ENCODE measurements around the gene ASPSCR1. TPM values are rescaled to one million over a fixed set of nuclear protein-coding genes. Genes with fewer than 3 reads are reported as not detected.

ASPSCR1 gene
- total and polyA plus RNA-seq, 9 of the 15 experiments (the other 6 are each of a cell fraction or from before 2014, with no cell fraction given) = 0.90 to 36.9 (median 11.6) TPM

DNA sequence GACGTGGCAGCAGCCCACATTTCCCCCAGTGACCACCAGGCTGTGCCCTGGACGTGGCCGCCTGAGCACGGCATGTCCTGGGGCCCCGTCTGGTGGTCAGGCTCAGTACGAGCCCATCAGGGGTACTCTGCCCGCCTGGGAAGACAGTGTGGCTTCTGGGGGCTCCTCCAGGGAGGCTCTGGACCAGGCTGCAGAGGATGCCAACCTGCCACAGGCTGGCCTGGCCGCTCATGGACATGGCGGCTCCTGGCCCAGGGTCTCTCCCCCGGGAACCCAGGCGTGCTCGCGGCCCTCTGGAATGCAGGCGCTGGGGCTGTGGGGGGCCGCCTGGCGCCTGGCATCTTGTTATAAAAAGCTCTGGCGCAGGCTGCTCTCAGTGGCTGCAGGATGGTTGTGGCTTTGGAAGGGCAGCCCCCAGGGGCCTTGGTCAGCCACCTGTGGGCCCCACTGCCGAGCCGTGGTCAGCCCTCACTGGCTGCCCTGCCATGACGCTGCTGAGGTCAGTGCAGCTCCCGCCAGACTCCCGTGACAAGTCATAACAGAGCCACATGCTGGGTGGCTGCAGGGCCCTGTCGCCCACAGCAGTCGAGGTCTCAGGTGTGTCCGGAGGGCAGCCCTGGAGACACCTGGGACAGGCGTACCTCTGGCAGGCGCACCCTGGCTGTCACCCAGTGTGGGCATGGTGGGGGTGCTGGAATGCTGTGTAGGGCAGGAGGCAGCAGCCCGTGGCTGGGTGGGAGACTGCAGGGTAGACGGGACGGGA lies 30.2 kb downstream of the ASPSCR1 start:
- H3K9me3 ChIP-seq (replicated peaks; ENCODE audit: control insufficient read depth, insufficient read depth, low read depth, low read length) = no peaks in the 10 kb centered on the region
- ChIA-PET CTCF (ENCODE audit: low intra/inter-chr PET ratio) (no interaction called here), POLR2A (no interaction called here)
- H4K20me1 ChIP-seq (replicated peaks; ENCODE audit: control insufficient read depth, insufficient read depth, low read length) = 0 out of 2 replicates have a peak, but pooled peaks cover 4% of the 10 kb centered on the region
- peak overlapping the region in 1 of 2 experiments; percentile 45; a peak in 1 of 4 replicates for H3K9ac ChIP-seq (ENCODE audit: insufficient read depth in 1 of 2, low read depth in 2 of 2, low read length in 2 of 2)
- no peak for DNase-seq (ENCODE audit: extremely low read depth in 1 of 4, low spot score in 3 of 4)
- H3K9me1 ChIP-seq (ENCODE audit: control insufficient read depth, insufficient read depth, low read length) = peaks cover 3% of the 10 kb centered on the region
- H2AFZ ChIP-seq (ENCODE audit: low read depth, low read length) = no peak overlapping the region
- in situ Hi-C loops (cut with MboI) = no loop called here
- intact Hi-C loops (cut with micrococcal nuclease) = no loop called here
- no peaks in the 10 kb centered on the region for H3K27me3 ChIP-seq (ENCODE audit: control insufficient read depth in 2 of 2, insufficient read depth in 2 of 2, low read length in 2 of 2)
- no peak for ATAC-seq
- H3K79me2 ChIP-seq (ENCODE audit: control insufficient read depth, insufficient read depth, low read length) = no peaks in the 10 kb centered on the region
- peak in 1 of 3 experiments; percentile 66; a peak in 2 of 6 replicates for TF ChIP-seq CTCF (IDR thresholded peaks at IDR 0.05 in 2 of 3, conservative IDR thresholded peaks at IDR 0.05 in 1 of 3; ENCODE audit: insufficient read depth in 2 of 3, low read depth in 1 of 3, low read length in 3 of 3)
- TF ChIP-seq ELF4 (CRISPR knock-in tag; IDR thresholded peaks at IDR 0.05) = no peak
- no peak for TF ChIP-seq RBM22 (IDR thresholded peaks at IDR 0.05; ENCODE audit: low read depth, low read length, poor library complexity, severe bottlenecking)
- no peak overlapping the region for H3K4me3 ChIP-seq
- no peak for FAIRE-seq
- BruUV-seq (replicated peaks) = no TSS peak
- no peaks in the 10 kb centered on the region; the same call in 2 of the 3 replicates for H3K36me3 ChIP-seq (ENCODE audit: control insufficient read depth, insufficient read depth, low read length)
- H3K4me1 ChIP-seq (replicated peaks in 1 of 2; ENCODE audit: control insufficient read depth in 2 of 2, insufficient read depth in 2 of 2, low read length in 2 of 2) = peaks cover 0 to 79% of the 10 kb centered on the region in 2 experiments; a peak in 1 of 5 replicates
- 82% methylated on average over 26 of the region's 30 CpGs for WGBS (ENCODE audit: insufficient coverage, low coverage, missing lambda C conversion rate)
- no peak overlapping the region for H3K27ac ChIP-seq (ENCODE audit: extremely low read depth, low read depth, low read length)
- H3K4me2 ChIP-seq (ENCODE audit: insufficient read depth, low read length) = no peak overlapping the region

Measured in K562 (cell line).